Mesothelial cell of epicardium (in vitro differentiated cells): ENCODE measurements around the gene SLC44A2. TPM values are rescaled to one million over a fixed set of nuclear protein-coding genes. Genes with fewer than 3 reads are reported as not detected.
A peak's percentile ranks its signal among the peaks of the same experiment; 100 is the strongest.

Source experiments
- DNase-seq, 2 experiments: peaks; one replicate each; pipeline ENCODE4 v3.0.0; 2021; ENCODE audit warnings: low spot score in 2 of 2; ENCODE audit not compliant: unreplicated experiment in 2 of 2
- H3K27ac Mint-ChIP-seq: 2 replicates; pipeline ENCODE4 v1.8.0; 2021; ENCODE audit warnings: mixed read lengths
- H3K27me3 Mint-ChIP-seq: 2 replicates; pipeline ENCODE4 v1.8.0; 2021; ENCODE audit warnings: low read depth, mixed read lengths
- H3K36me3 Mint-ChIP-seq: 2 replicates; pipeline ENCODE4 v1.8.0; 2021; ENCODE audit warnings: mixed read lengths
- H3K4me1 Mint-ChIP-seq: 2 replicates; pipeline ENCODE4 v1.8.0; 2021; ENCODE audit warnings: mixed read lengths
- H3K4me3 Mint-ChIP-seq: 2 replicates; pipeline ENCODE4 v1.8.0; 2021; ENCODE audit warnings: mild to moderate bottlenecking, moderate library complexity, mixed read lengths
- H3K9me3 Mint-ChIP-seq: 2 replicates; pipeline ENCODE4 v1.8.0; 2021; ENCODE audit warnings: mixed read lengths
- CTCF ChIP-seq: fragments of 200-600 bp; sonication (generic); IDR thresholded peaks from one replicate; pipeline ENCODE4 v1.5.0; 2021; ENCODE audit warnings: antibody characterized with exemption; ENCODE audit not compliant: unreplicated experiment
- total RNA-seq: library from RNA; stranded (reverse); gene quantifications from 3 replicates; pipeline ENCODE4 v1.2.1, GENCODE V29; 2021

SLC44A2 gene
- total RNA-seq, 1 donor from 2014 or later = 340 TPM

- H3K27me3 Mint-ChIP-seq = no peaks in the 10 kb centered on the region
- H3K36me3 Mint-ChIP-seq = peaks cover 9% of the 10 kb centered on the region
- H3K4me1 Mint-ChIP-seq = peaks cover 34% of the 10 kb centered on the region
- H3K4me3 Mint-ChIP-seq = peak overlapping the region; percentile 8
- no peaks in the 10 kb centered on the region for H3K9me3 Mint-ChIP-seq
- H3K27ac Mint-ChIP-seq = peak overlapping the region; percentile 97
- TF ChIP-seq CTCF = peak; percentile 71
- DNase-seq = peak; percentile 68 to 92
These were observed 19.1 kb downstream of the SLC44A2 start for GRCh38 chr19:10644260-10645007.

GRCh38 chr19:10646456-10647159, 21.3 kb downstream of the SLC44A2 start:
- Mint-ChIP-seq H3K27ac (no peak overlapping the region), H3K27me3 (no peaks in the 10 kb centered on the region), H3K36me3 (peaks cover 5% of the 10 kb centered on the region), H3K9me3 (no peaks in the 10 kb centered on the region), H3K4me3 (no peak overlapping the region), H3K4me1 (peaks cover 34% of the 10 kb centered on the region)
- DNase-seq = no peak
- TF ChIP-seq CTCF = no peak

GRCh38 chr19:10648360-10648759, 23.0 kb downstream of the SLC44A2 start:
- Mint-ChIP-seq H3K36me3 (no peaks in the 10 kb centered on the region), H3K4me3 (no peak overlapping the region), H3K4me1 (peaks cover 31% of the 10 kb centered on the region), H3K27ac (no peak overlapping the region), H3K27me3 (no peaks in the 10 kb centered on the region), H3K9me3 (no peaks in the 10 kb centered on the region)
- no peak for DNase-seq
- no peak for TF ChIP-seq CTCF

DNA sequence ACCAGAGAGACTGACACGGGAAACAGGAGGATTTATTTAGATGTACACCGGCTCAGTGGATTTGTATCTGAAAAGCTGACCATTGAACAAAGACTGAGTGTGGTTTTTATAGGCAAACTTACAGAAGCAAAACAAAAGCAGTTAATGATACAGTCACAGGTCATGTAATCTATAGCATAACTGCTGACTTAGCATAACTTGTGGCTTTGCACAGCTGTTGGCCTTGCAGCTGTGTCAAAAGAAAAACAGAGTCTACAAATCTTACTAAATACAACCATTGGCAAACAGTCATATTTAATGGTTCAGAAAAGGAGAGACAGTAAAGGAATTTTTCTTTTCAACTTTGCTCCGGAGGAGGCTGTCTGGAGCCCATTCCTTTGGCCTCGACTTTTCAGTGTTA, 26.5 kb downstream of the SLC44A2 start:
- no peak for TF ChIP-seq CTCF
- H3K27ac Mint-ChIP-seq = peak overlapping the region; percentile 90
- no peaks in the 10 kb centered on the region for H3K27me3 Mint-ChIP-seq
- peaks cover 1% of the 10 kb centered on the region for H3K36me3 Mint-ChIP-seq
- no peaks in the 10 kb centered on the region for H3K9me3 Mint-ChIP-seq
- H3K4me3 Mint-ChIP-seq = peak overlapping the region; percentile 94
- no peak for DNase-seq
- H3K4me1 Mint-ChIP-seq = peaks cover 26% of the 10 kb centered on the region

DNA sequence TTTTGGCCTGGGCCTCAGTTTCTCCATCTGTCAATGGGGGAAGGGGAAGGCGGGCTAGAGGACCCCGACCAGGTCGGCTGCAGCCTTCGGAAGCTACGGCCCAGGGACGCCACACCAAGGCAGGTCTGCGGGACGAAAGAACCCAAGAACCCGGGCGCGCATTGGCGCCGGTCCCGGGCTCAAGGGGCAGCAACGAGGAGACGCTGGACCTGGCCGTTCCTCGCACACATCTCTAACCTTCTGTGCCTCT, 28.1 kb downstream of the SLC44A2 start:
- H3K27ac Mint-ChIP-seq = peak overlapping the region; percentile 99
- no peaks in the 10 kb centered on the region for H3K9me3 Mint-ChIP-seq
- DNase-seq = no peak
- H3K4me1 Mint-ChIP-seq = peaks cover 30% of the 10 kb centered on the region
- H3K27me3 Mint-ChIP-seq = no peaks in the 10 kb centered on the region
- peaks cover 7% of the 10 kb centered on the region for H3K36me3 Mint-ChIP-seq
- peak overlapping the region; percentile 94 for H3K4me3 Mint-ChIP-seq
- TF ChIP-seq CTCF = no peak
